CD4-positive, alpha-beta T cell treated with Interferon alpha-2 for 1 hour (primary cell): ENCODE data around the gene PXYLP1.
A peak's percentile ranks its signal among the peaks of the same experiment; 100 is the strongest.

Experiments
- DNase-seq, 2 donors: peaks; one replicate each; pipeline ENCODE4 v3.0.0-alpha.2; 2020 to 2022

PXYLP1 gene

GRCh38 chr3:141330235-141330634 lies 98.6 kb downstream of the PXYLP1 start:
- no peak for DNase-seq

GRCh38 chr3:141330718-141331376 lies 99.2 kb downstream of the PXYLP1 start:
- no peak for DNase-seq

GRCh38 chr3:141331377-141332318 lies 100.0 kb downstream of the PXYLP1 start:
- DNase-seq: no peak

GRCh38 chr3:141332416-141332815 lies 100.8 kb downstream of the PXYLP1 start:
- no peak for DNase-seq

- DNase-seq: no peak
Measured at GRCh38 chr3:141333836-141334626, 102.4 kb downstream of the PXYLP1 start.

GRCh38 chr3:141334627-141335250 lies 103.1 kb downstream of the PXYLP1 start:
- DNase-seq: no peak

- DNase-seq: no peak
Measured at GRCh38 chr3:141335531-141336061, 104.0 kb downstream of the PXYLP1 start.

GRCh38 chr3:141336672-141337522 lies 105.3 kb downstream of the PXYLP1 start:
- DNase-seq: peak in 1 of 2 donors; percentile 10

GRCh38 chr3:141337523-141337854 lies 105.9 kb downstream of the PXYLP1 start:
- no peak for DNase-seq

GRCh38 chr3:141337991-141338390 lies 106.4 kb downstream of the PXYLP1 start:
- DNase-seq: no peak

- DNase-seq: no peak
Measured at GRCh38 chr3:141338881-141339280, 107.3 kb downstream of the PXYLP1 start.

GRCh38 chr3:141341536-141341935 lies 109.9 kb downstream of the PXYLP1 start:
- no peak for DNase-seq

- DNase-seq: no peak
Measured at GRCh38 chr3:141342386-141342785, 110.8 kb downstream of the PXYLP1 start.

- DNase-seq: no peak
Measured at GRCh38 chr3:141343077-141343476, 111.5 kb downstream of the PXYLP1 start.

- no peak for DNase-seq
Measured at GRCh38 chr3:141343865-141344271, 112.2 kb downstream of the PXYLP1 start.
